Peyer's patch (tissue), 4 donors: Measurements from ENCODE around the gene TADA2B. TPM values are rescaled to one million over a fixed set of nuclear protein-coding genes. Genes with fewer than 3 reads are reported as not detected.

Experiments used
- DNase-seq, 3 donors: peaks; one replicate each; pipeline ENCODE4 v3.0.0-alpha.2; 2017 to 2019
- H3K27ac ChIP-seq, 4 donors: fragments of 200-600 bp; sonication (generic); one replicate each; pipeline ENCODE4 v1.5.1; 2016 to 2019
- H3K27me3 ChIP-seq, 2 donors: fragments of 200-600 bp; sonication (generic); one replicate each; pipeline ENCODE4 v1.5.1; 2019
- H3K36me3 ChIP-seq, 3 donors: fragments of 200-600 bp; sonication (generic); one replicate each; pipeline ENCODE4 v1.5.1; 2016 to 2019
- H3K4me1 ChIP-seq, 4 donors: fragments of 200-600 bp; sonication (generic); one replicate each; pipeline ENCODE4 v1.5.1; 2016 to 2019
- H3K4me3 ChIP-seq, 4 donors: fragments of 200-600 bp; sonication (generic); 1 replicate in 3 of 4; 2 replicates in 1 of 4; pipeline ENCODE4 v1.5.1; 2016 to 2019; ENCODE audit warnings: mild to moderate bottlenecking in 1 of 4
- H3K9me3 ChIP-seq, 4 donors: fragments of 200-600 bp; sonication (generic); one replicate each; pipeline ENCODE4 v1.5.1; 2016 to 2019; ENCODE audit warnings: mild to moderate bottlenecking in 1 of 4
- CTCF ChIP-seq, 6 experiments: fragments of 450-650 bp in 4 of 6; fragments of 200-600 bp in 2 of 6; sonication (generic) in 1 of 6; IDR thresholded peaks; one replicate each; pipeline ENCODE4 v1.5.1; 2017 to 2019; ENCODE audit warnings: antibody characterized with exemption in 6 of 6, mild to moderate bottlenecking in 3 of 6, moderate library complexity in 1 of 6
- POLR2A ChIP-seq, 2 donors: fragments of 450-650 bp; IDR thresholded peaks; one replicate each; pipeline ENCODE4 v1.5.1; 2017; ENCODE audit warnings: antibody characterized with exemption in 2 of 2, mild to moderate bottlenecking in 2 of 2, moderate library complexity in 2 of 2
- total RNA-seq, 4 donors: library from RNA; depleted of rRNA; stranded (reverse); fragments of >200 nt; gene quantifications; one replicate each; pipeline ENCODE4 v1.1.0, GENCODE V29; 2016

The TADA2B gene
- total RNA-seq, result 10 to 100 TPM; 23.1 to 31.4 (median 27.8) TPM

- Histone ChIP-seq H3K9me3 (no peaks in the 10 kb centered on the region), H3K36me3 (peaks cover 0 to 1% (median 0%) of the 10 kb centered on the region in 3 donors), H3K27ac (peak within 1 kb of the TSS; percentile 88 to 94 (median 90)), H3K4me3 (peak within 1 kb of the TSS; percentile 91 to 100 (median 96)), H3K4me1 (peaks cover 4 to 41% (median 28%) of the 10 kb centered on the region in 4 donors), H3K27me3 (no peaks in the 10 kb centered on the region)
- TF ChIP-seq CTCF (IDR thresholded peaks at IDR 0.05) (no peak), POLR2A (IDR thresholded peaks at IDR 0.05) (peak; percentile 42 to 54)
- peak; percentile 49 to 77 (median 72) for DNase-seq
Observed at GRCh38 chr4:7043284-7044136, at the start of gene TADA2B. TSS of gene TADA2B (plus strand) at chr4:7043372. CDS start at chr4:7043580, 208 bp downstream.

GRCh38 chr4:6996481-6996880, 46.7 kb upstream of the TADA2B start:
- H3K36me3 ChIP-seq, result peaks cover 0 to 75% (median 0%) of the 10 kb centered on the region in 3 donors

GRCh38 chr4:6999172-7000086, 43.7 kb upstream of the TADA2B start:
- H3K4me3 ChIP-seq, result no peak overlapping the region
- DNase-seq, result no peak
- no peaks in the 10 kb centered on the region for H3K27me3 ChIP-seq
- no peak overlapping the region for H3K27ac ChIP-seq
- H3K4me1 ChIP-seq, result no peaks in the 10 kb centered on the region
- no peaks in the 10 kb centered on the region for H3K9me3 ChIP-seq
- TF ChIP-seq POLR2A (IDR thresholded peaks at IDR 0.05), result no peak
- TF ChIP-seq CTCF (IDR thresholded peaks at IDR 0.05), result no peak
- peaks cover 0 to 99% (median 0%) of the 10 kb centered on the region in 3 donors for H3K36me3 ChIP-seq

More at GRCh38 chr4:6996481-6996880, 46.7 kb upstream of the TADA2B start:
- DNase-seq, result no peak
- H3K4me3 ChIP-seq, result no peak overlapping the region
- no peaks in the 10 kb centered on the region for H3K27me3 ChIP-seq
- H3K27ac ChIP-seq, result no peak overlapping the region
- TF ChIP-seq CTCF (IDR thresholded peaks at IDR 0.05) (no peak), POLR2A (IDR thresholded peaks at IDR 0.05) (no peak)
- H3K9me3 ChIP-seq, result no peaks in the 10 kb centered on the region
- peaks cover 0 to 13% (median 7%) of the 10 kb centered on the region in 4 donors for H3K4me1 ChIP-seq

- TF ChIP-seq CTCF (IDR thresholded peaks at IDR 0.05) (no peak), POLR2A (IDR thresholded peaks at IDR 0.05) (no peak)
- DNase-seq, result no peak
Observed at GRCh38 chr4:7000421-7001176, 42.6 kb upstream of the TADA2B start.

GRCh38 chr4:7001271-7001670, 41.9 kb upstream of the TADA2B start:
- no peak for DNase-seq
- Histone ChIP-seq H3K36me3 (peaks cover 0 to 93% (median 0%) of the 10 kb centered on the region in 3 donors), H3K27me3 (no peaks in the 10 kb centered on the region), H3K4me3 (no peak overlapping the region), H3K9me3 (no peaks in the 10 kb centered on the region), H3K4me1 (no peaks in the 10 kb centered on the region), H3K27ac (no peak overlapping the region)
- no peak for TF ChIP-seq CTCF (IDR thresholded peaks at IDR 0.05)
- no peak for TF ChIP-seq POLR2A (IDR thresholded peaks at IDR 0.05)

More at GRCh38 chr4:7000421-7001176, 42.6 kb upstream of the TADA2B start:
- Histone ChIP-seq H3K36me3 (peaks cover 0 to 99% (median 0%) of the 10 kb centered on the region in 3 donors), H3K9me3 (no peaks in the 10 kb centered on the region), H3K4me1 (no peaks in the 10 kb centered on the region), H3K27me3 (no peaks in the 10 kb centered on the region), H3K27ac (no peak overlapping the region), H3K4me3 (no peak overlapping the region)
